NCI-H2196 treated with DMSO at 0.1 percent for 48 hours (cell line): ENCODE measurements around the gene SKP1.
"Not testable (repeated sequence)": the region's sequence is repeated elsewhere in the genome, so short reads cannot be mapped to it uniquely, and the experiment has no call there.

Experiments used
- DNase-seq: peaks from one replicate; lab custom pipeline; 2025; ENCODE audit not compliant: unreplicated experiment; lab: John Stamatoyannopoulos, UW

The SKP1 gene

DNA sequence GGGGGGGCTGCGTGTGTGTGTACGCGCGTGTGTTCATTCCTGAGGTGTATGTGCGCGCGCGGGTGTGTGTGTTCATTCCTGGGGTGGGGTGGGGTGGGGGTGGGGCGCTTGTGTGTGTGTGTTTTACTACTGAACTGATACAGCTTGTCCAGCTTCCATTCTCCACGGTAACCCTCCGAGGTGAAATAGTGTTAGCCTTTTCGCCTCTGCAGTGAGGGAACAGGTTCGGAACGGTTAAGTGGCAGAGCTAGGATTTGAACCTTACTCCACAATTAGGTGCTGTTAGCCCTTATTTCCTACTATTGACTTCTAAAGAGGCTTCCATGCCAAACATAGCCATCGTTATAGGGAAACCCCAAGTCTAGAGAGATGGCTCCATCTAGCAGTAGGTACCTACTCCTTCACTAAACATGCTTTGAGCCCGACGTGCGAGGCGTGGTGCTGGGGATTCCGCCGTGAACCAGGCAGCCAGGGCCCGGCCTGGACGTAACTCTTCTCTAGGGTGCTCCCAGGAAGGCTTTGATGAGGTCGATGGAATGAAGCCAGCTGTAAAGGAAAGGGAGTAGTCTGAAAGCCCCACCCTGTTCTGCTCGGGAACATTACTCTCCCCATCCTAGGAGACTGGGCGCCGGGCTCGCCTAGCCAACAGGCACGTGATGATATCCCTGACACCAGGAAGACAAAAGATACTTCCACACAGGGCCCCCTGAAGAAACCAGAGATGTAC, 782 bp upstream of the SKP1 start:
- peak; percentile 70 for DNase-seq

- no peak for DNase-seq
Observed at GRCh38 chr5:134175921-134176510, 734 bp downstream of the SKP1 start.

- no peak for DNase-seq
Observed at GRCh38 chr5:134174841-134175839, 1.6 kb downstream of the SKP1 start.

DNA sequence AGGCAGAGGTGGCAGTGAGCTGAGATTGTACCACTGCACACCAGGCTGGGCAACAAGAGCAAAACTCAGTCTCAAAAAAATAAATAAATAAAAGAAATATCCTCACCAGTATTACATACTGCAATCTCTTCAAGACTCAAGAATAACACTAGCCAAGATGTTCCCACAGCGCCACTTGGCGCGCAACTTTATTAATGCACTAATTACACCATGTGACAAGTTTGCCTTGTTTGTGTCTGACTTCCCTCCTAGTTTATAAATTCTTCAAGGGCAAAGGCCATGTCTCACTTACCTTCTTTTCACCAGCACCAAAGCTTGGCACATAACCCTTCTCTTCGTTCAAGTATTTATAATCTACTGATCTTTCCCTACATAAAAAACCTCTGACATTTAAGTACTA, 4.8 kb downstream of the SKP1 start:
- DNase-seq: no peak

DNA sequence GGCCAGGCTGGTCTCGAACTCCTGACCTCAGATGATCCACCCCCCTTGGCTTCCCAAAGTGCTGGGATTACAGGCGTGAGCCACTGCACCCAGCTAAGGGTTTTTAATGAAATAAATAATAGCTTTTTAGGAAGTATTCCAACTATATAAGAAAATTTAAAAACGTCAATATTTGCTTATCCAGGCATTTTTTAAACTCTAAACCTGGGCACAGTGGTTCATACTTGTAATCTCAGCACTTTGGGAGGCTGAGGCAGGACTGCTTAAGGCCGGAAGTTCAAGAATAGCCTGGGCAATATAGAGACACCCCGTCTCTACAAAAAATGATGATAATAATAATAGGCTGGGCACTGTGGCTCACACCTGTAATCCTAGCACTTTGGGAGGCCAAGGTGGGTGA, 14.2 kb downstream of the SKP1 start:
- DNase-seq: no peak

- DNase-seq: no peak
Observed at GRCh38 chr5:134161513-134162395, 15.0 kb downstream of the SKP1 start.

- no peak for DNase-seq
Observed at GRCh38 chr5:134153657-134154056, 23.1 kb downstream of the SKP1 start.

DNA sequence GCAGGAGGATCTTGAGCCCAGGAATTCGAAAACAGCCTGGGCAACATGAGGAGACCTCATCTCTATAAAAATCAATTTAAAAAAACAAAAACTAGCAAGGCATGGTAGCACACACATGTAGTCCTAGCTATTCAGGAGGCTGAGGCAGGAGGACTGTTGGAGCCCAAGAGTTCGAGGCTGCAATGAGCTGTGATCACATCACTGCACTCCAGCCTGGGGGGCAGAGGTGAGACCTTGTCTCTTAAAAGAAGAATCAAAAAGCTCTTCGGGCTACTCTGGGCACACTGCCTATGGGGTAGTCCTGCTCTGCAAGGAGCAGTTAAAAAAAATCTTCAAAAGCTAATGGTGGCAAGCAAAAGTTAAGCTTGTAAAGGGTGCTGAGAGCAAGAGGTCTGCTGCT, 23.5 kb downstream of the SKP1 start:
- no peak for DNase-seq

DNA sequence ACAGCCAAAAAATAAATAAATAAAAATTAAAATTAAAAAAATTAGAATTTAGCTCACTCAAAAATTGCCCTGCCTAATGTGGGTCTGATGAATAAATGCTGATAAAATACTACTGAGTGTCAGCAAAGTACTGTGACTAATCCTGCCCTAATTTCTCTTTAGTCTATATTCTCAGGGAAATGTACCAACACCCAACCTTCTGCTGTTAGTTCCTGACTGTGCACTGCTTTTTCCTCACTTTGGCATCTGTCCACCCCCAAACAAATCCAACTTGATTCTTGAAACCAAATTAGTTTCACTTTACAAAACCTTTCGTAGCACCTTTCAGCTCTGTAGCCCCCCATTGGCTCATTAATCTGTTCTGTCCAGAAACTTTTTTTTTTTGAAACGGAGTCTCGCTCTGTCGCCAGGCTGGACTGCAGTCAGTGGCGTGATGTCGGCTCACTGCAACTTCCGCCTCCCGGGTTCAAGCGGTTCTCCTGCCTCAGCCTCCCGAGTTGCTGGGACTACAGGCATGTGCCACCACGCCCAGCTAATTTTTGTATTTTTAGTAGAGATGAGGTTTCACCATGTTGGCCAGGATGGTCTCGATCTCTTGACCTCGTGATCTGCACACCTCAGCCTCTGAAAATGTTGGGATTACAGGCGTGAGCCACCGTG, 24.4 kb downstream of the SKP1 start:
- DNase-seq: not testable (repeated sequence)

- DNase-seq: no peak
Observed at GRCh38 chr5:134151723-134152122, 25.0 kb downstream of the SKP1 start.

DNA sequence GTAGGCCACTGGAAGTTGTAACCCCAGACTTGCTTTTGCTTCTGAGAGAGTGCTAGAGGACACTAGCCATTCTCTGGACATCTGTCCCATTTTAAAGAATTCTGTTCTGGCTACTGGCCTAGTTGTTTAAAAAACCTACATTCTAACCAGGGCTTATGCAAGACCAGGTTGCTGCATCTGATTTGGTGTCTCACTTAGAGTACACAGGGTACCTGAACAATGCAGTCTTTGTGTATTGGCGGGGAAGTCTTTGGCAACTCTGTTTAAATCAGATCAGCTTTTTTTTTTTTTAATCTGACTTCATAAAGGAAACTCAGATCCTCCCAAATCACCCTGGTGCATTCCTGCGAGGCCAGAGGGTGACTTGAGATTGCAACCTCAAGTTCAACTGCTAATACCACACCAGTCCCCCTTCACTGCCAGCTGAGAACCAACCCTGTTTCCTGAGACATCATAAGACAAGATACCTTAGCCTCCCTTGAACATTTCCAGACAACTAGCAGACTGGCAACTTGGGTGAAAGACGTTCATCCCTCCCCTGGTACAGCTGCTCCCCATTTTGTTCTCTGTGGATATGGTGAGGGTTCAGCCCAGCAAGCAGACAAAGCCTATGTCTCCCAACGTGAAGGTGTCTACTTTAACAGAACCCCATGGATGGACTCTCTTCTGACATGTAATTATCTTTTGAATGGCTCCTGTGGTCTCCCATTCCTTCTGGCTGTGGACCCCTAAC, 27.0 kb downstream of the SKP1 start:
- DNase-seq: no peak

GRCh38 chr5:134148986-134149539, 27.7 kb downstream of the SKP1 start:
- DNase-seq: no peak

DNA sequence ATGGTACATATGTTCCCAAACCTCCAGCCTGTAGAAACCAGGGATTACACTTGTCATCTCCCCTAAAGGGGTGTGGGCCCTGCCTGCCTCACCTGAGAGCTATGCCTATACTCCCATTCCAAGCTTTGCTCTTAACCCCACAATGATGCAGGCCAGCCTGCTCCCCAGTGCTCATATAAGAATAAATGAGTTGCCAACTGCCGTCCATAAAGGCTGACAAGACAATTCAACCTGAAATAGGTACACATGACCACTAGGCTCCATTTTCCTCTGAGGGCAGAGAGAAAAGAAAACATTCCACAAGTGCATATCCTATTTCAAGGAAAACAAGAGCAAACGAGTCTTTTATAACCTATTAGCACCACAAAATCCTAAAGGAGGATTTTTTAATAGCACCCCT, 28.4 kb downstream of the SKP1 start:
- no peak for DNase-seq

DNA sequence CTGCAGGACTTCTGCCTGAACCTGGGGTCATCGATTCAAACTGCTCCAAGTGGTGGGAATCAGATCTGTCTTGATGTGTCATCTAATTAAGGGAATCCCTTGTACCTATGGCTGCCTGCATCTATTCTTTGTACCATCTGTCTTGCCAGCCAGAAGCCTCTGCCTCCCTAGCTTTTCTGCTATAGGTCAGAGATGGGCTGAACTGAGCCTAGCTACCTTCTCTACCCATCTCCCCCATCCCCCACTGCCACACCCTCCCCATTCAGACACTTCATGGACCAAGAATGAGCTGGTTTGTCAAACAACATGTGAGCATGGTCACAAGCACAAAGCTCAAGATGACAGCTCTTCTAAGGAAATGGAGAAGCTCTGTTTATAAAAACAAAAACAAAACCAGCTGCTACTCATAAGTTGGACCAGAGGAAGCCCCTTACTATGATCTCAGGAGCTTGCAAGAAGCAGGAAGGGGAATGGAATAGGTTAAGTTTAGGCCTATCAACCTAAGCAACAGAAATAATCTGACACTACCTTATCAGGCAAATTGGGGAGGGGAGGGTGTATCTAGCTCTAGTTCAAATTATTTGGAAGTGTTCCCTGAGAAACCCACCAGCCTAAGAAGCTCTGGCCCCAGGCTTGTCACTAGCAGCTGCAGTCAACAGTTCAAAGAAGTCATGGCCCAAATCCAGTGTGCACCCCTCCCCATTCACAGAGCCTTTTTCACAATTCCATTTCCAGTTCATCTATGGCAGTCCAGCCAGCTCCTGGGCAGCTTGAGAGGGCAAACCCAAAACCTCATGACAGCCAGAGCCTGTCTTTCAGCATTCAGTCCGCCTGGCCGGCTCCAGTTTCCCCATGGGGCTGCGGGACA, 29.9 kb downstream of the SKP1 start:
- DNase-seq: no peak

DNA sequence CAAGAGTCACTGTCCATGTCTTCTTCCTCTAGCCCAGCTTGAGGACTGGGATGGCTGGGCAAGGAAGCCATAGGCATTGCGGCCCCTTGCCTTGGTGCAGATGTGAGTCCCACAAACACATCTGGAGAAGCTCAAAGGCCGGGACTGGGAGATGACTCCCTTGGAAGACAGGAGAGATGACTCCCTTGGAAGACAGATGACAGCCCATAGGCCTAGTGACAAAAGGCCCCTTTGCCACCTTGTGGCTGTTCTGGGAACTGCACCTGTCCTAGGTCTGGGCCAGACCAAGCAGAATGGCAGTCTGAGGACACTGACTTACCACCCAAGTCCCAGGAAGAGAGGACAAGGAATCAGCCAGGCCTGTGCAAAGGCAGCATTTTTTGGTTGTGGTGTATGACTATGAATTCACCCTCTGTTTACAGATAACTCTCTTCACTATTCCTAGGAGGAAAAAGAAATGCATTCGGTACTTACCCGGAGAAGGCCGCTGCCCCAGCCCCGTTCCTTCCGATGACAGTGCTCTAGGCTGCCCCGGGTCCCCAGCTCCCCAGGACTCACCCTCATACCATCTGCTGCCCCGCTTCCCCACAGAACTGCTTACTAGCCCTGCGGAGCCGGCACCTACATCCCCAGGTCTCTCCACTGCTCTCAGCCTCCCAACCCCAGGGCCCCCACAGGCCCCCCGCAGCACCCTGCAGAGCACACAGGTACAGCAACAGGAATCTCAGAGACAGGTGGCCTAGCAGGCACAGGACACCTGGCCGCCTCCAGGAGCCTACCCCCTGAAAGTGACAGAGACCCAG, 30.8 kb downstream of the SKP1 start:
- DNase-seq: peak; percentile 15

- no peak for DNase-seq
Observed at GRCh38 chr5:134145041-134145757, 31.6 kb downstream of the SKP1 start.
